CD4-positive, alpha-beta T cell treated with Interleukin-21 for 1 hour (primary cell): ENCODE results near the gene LCT.

Experiments used
- DNase-seq: peaks from one replicate; pipeline ENCODE4 v3.0.0-alpha.2; 2020

LCT gene

GRCh38 chr2:135741043-135741394 is 96.0 kb downstream of the LCT start:
- DNase-seq, result no peak

GRCh38 chr2:135740206-135740605 is 96.8 kb downstream of the LCT start:
- no peak for DNase-seq
